ENCODE measurements around the gene CD40.

The CD40 gene

DNA sequence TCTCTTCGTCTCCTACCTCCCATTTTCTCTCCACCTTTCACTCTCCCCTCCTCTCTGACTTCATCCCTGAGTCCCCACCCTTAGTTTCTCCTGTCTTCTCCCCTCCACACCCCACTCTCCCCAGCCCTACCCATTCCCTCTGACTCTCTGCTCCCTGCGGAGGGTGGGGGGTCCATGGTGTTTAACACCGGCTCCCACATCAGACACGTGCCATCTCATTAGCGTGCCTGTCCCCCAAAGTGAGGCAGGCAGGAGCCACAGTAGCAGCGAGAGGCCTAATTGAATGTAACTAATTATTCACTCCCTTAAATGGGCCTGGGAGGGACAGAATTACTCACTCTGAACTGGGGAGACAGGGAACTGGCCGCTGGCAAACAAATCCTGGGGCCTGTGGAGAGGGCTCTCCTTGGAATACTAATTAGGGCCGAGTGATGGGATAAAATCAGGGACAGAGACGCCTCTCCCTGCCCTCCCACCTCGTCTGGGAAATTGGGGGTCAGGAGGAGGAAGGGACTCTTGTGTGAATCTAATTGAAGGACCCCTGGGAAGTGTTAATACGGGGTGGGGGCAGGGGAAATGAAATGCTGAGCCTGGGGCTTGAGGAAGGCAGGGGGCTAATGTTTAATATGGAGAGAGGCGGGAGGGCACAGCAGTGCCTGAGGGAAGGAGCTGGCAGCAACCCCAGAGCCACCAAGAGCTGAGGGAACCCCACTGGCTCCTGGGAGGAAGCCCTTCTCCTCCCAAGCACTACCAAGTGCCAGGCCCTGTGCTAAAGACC lies 17.9 kb downstream of the CD40 start:
- H3K4me3 ChIP-seq (ENCODE audit: low read depth, low read length): no peak overlapping the region
- TF ChIP-seq, protein P1, sequence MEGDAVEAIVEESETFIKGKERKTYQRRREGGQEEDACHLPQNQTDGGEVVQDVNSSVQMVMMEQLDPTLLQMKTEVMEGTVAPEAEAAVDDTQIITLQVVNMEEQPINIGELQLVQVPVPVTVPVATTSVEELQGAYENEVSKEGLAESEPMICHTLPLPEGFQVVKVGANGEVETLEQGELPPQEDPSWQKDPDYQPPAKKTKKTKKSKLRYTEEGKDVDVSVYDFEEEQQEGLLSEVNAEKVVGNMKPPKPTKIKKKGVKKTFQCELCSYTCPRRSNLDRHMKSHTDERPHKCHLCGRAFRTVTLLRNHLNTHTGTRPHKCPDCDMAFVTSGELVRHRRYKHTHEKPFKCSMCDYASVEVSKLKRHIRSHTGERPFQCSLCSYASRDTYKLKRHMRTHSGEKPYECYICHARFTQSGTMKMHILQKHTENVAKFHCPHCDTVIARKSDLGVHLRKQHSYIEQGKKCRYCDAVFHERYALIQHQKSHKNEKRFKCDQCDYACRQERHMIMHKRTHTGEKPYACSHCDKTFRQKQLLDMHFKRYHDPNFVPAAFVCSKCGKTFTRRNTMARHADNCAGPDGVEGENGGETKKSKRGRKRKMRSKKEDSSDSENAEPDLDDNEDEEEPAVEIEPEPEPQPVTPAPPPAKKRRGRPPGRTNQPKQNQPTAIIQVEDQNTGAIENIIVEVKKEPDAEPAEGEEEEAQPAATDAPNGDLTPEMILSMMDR (IDR thresholded peaks at IDR 0.05; ENCODE audit: insufficient read depth, low read length, missing control alignments): no peak
- CTCF ChIA-PET: interaction anchor here (0.6 to 1.0 kb wide), 2 partner anchors 38 to 214 kb away, joined by 3 read pairs; no protein-coding TSS in a partner anchor
- no peak for DNase-seq (ENCODE audit: low read depth, low spot score)
- POLR2A ChIA-PET: no interaction called here

DNA sequence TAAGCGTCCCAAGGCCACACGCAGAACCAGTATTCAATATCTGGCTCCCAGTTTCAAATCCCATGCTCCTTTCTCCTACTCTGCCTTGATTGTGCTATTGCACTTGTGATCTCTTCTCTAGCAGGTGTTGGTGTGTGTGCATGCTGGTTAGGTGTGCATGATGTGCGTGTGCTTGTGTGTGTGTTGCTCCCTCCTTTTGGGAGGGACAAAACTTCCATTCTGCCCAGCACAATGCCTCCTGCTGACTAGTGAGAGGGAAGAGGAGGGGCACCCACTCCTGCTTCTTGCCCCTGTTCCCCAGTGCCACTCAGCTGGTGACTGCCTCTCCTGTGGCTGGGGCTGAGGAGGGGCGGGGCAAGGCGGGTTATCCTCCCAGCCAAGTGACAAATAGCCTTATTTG lies 19.7 kb downstream of the CD40 start:
- H3K4me3 ChIP-seq (ENCODE audit: low read depth, low read length): no peak overlapping the region
- TF ChIP-seq, protein P1 (IDR thresholded peaks at IDR 0.05; ENCODE audit: insufficient read depth, low read length, missing control alignments): no peak
- ChIA-PET POLR2A (no interaction called here), CTCF (interaction anchor here (0.9 kb wide), 1 partner anchor 10 kb away, joined by 3 read pairs; no protein-coding TSS in a partner anchor)
- no peak for DNase-seq (ENCODE audit: low read depth, low spot score)

DNA sequence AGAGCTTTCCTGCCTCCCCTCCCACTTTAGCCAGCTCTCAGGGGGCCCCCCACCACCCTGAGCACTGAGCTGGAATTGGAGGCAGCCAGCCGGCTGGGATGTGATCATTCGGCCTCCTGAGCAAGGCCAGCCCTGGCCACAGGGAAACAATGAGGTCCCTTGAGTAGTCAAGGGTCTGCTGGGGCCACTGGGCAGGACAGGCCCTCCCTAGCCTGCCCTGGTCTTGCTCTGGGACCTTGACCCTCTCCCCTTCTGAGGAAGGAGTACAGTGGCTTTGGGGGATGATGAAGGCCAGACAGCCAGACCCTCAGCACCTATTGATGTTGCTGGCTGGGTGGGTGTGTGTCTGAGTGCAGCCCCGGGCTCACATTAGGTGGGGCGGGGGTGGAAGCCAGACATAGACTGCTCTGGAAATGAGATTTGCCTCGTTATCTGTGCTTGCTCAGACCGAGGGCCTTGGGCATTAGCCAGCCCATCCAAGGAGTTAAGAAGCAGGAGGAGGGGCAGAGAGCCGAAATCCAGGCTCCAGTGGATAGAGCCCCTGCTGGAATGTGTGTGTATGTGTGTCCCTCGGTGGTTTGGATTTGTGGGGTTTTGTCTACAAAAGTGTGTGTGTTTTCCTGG lies 21.3 kb downstream of the CD40 start:
- no peak for DNase-seq (ENCODE audit: low read depth, low spot score)
- no peak overlapping the region for H3K4me3 ChIP-seq (ENCODE audit: low read depth, low read length)
- ChIA-PET POLR2A (no interaction called here), CTCF (no interaction called here)
- TF ChIP-seq, protein P1 (IDR thresholded peaks at IDR 0.05; ENCODE audit: insufficient read depth, low read length, missing control alignments): no peak

DNA sequence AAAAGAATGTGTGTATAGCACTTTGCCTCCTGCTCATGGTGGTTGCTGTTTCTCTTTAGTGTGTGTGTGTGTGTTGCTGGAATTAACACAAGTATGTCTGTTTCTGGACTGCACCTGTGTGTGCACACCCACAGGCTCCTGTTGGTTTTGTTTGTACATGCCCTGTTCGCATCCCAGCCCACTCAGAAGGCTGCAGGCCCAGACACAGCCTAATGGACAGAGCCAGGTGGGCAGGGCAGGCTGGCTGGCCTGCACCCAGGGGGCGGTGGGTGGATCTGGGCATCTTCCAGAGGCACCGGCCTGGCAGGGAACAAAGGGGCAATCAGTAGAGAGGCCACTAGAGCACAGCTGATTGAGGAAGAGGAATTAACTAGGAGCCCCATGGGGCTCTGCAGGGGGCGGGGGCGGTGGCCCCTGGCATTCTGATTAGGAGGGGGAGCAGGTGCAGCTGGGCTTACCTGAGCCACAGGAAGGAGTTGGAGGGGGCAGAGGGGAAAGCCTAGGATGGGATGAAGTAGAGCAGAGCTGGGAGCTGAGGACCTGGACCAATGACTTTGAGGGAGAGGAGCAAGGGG lies 21.9 kb downstream of the CD40 start:
- ChIA-PET CTCF (interaction anchor here (1.1 kb wide), 1 partner anchor 11 kb away, joined by 10 read pairs; no protein-coding TSS in a partner anchor), POLR2A (no interaction called here)
- TF ChIP-seq, protein P1 (IDR thresholded peaks at IDR 0.05; ENCODE audit: insufficient read depth, low read length, missing control alignments): no peak
- DNase-seq (ENCODE audit: low read depth, low spot score): no peak
- no peak overlapping the region for H3K4me3 ChIP-seq (ENCODE audit: low read depth, low read length)

DNA sequence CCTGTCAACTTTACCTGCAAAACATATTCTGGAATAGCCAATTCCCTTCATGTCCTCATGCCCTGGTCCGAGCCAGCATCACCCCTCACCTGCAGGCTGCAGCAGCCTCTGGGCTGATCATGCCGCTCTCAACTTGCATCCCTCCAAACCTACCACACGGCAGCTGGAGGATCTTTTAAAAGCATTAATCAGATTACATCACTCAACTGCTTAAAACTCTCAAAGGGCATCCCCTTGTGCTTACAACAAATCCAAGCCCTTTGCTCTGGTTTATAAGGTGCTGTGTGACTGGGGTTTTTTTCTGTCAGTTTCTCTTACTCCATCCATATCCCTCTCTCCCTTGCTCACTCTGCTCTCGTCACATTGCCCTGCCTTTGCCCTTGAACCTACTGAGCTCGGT lies 24.0 kb downstream of the CD40 start:
- TF ChIP-seq, protein P1 (IDR thresholded peaks at IDR 0.05; ENCODE audit: insufficient read depth, low read length, missing control alignments): no peak
- CTCF ChIA-PET: no interaction called here
- no peak overlapping the region for H3K4me3 ChIP-seq (ENCODE audit: low read depth, low read length)
- DNase-seq (ENCODE audit: low read depth, low spot score): no peak
- POLR2A ChIA-PET: no interaction called here

DNA sequence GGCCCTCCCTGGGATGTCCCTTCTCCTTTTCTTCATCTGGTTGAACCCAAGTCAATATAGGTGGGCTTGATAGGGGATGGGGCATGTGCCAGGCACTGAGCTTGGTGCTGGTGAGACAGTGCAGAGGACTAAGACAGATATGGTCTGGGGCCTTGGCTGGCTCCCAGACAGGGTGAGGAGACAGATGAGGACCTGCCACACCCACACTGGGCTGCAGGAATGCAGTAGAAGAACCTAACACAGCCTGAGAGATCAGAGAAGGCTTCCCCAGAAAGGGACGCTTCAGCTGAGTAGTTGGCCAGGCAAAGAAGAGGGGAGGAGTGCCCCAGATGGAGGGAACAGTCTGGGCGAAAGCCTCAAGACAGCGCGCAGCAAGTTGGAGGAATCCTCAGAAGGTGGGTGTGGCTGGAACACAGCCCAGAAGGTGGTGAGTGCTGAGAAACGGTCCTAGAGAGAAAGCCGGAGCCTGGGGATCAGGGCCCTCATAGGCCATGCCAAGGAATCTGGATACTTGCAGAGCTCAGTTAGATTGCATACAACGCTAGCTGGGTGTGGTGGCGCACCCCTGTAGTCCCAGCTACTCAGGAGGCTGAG lies 26.4 kb downstream of the CD40 start:
- TF ChIP-seq, protein P1 (IDR thresholded peaks at IDR 0.05; ENCODE audit: insufficient read depth, low read length, missing control alignments): no peak
- ChIA-PET POLR2A (no interaction called here), CTCF (interaction anchor here (1.6 kb wide), 1 partner anchor 12 kb away, joined by 6 read pairs; no protein-coding TSS in a partner anchor)
- H3K4me3 ChIP-seq (ENCODE audit: low read depth, low read length): no peak overlapping the region
- no peak for DNase-seq (ENCODE audit: low read depth, low spot score)

All from AG04449 (cell line).